ENCODE measurements around the gene CTRL.
"Not testable (repeated sequence)": the region's sequence is repeated elsewhere in the genome, so short reads cannot be mapped to it uniquely, and the experiment has no call there.

The CTRL gene

DNA sequence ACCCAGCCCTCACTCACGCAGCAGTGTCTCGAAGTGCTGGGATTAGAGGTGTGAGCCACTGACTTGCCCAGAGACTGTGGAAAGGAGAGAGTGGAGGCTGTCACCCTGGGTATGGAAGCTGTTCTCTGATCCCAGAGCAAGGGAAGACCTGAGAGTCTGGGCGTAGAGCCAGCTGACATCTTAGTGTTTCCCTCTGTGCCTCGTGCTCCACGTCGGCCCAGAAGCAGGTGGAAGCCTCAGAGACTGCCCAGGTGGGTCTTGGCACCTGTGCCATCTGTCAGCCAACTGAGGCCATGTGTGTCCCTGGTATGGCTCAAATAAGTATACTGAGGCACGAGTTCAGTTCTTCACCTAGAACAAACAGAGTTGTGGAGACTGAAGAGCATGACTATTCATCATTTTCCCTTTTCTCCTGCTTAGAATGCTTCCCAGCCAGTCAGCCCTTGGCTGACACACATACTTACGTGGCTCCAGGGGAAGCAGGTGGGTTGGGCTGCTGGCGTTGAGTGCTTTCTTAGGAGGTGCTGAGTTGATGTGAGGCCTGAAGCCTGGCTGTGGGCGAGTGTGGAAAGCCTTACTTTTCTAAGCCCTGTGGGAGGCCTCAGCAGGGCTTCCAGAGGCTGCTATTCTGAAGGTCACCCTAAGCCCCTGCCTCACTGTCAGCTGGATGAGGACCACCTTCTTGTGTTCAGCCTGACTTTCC lies 8.1 kb downstream of the CTRL start:
- DNase-seq (ENCODE audit: low read depth) = no peak

DNA sequence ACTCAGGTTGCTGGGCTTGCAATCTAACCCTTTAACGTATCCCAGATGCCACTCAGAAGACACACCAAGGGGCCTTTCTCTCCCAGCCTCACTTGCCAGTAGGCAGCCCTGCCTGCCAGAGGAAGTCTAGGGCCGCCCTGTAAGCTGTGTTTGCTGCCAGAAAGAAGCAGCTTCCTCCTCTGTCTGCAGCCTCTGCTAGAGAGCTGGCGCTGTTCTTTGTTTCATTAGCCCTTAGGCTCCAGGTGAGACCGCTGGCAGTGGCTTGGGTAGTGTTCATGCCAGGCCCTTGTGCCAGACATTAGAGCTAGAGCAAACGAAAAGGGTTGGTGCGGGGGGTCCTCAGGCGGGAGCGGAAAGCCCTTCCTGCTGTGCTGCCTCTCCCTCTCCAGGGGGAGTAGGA lies 8.9 kb downstream of the CTRL start:
- no peak for DNase-seq (ENCODE audit: low read depth)

DNA sequence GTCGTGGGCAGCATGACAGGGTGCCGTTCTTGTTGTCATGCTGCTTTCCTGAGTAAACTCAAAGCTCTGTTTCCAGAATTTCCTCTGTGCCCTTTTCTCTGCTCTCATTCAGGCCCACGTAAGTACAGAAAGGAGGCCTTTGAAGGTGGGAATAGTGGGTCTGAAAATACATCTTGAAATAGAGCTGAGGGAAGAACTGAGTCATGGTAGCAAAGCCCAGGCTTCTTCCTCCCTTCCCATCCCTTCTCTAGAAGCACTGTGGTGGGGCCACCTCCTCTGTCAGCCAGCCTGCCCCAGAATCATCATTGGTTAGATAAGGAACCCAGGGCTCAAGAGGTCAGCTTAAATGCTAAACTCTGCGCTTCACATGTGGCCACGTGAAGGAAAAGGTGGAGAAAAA lies 9.4 kb downstream of the CTRL start:
- DNase-seq (ENCODE audit: low read depth) = no peak

DNA sequence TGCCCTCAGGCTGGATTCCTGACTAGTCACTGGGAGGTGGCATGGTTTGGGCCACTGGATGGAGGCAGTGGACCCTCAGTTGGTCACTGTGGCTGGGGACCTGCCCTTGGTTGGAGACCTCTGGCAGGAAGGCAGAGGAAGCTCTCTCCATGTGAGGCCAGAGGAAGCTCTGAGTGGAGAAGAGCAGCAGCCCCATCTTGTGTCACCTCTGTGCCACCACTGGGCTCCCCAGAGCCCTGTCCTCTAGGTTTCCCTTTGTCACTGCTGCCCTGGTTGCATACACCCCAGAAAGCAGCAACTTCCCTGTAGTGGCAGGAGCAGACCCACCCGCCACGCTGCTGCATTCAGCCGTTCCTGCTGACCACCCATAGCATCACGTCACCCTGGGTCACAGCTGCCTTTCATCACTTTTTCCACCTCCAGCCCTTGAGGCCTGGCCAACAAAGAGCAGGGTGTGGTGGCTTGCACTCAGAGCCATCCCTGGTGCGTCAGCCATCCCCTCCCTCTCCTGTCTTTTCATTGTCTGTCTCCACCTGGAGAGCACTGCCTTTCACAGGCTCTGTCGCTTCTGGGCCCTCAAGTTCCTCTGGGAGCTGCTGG lies 11.9 kb downstream of the CTRL start:
- DNase-seq (ENCODE audit: low read depth) = no peak

DNA sequence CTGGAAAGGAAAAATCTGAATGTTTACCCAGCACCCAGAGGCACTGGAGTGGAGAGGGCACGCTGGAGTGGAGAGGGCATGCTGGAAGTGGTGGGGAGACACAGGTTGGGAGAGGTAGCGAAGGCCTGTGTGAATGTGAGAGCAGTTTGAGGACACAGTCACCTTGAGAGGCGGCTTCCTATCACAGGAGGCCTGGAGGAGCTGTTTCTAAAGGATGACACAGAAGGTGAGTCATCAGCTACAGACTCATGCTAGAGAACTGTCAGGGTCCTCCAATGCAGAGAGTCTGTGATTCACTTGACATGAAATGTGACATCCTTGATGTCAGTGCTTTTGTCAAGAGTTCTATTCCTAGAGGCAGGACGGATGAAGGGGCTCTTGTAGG lies 13.8 kb downstream of the CTRL start:
- DNase-seq (ENCODE audit: low read depth) = peak; percentile 34

DNA sequence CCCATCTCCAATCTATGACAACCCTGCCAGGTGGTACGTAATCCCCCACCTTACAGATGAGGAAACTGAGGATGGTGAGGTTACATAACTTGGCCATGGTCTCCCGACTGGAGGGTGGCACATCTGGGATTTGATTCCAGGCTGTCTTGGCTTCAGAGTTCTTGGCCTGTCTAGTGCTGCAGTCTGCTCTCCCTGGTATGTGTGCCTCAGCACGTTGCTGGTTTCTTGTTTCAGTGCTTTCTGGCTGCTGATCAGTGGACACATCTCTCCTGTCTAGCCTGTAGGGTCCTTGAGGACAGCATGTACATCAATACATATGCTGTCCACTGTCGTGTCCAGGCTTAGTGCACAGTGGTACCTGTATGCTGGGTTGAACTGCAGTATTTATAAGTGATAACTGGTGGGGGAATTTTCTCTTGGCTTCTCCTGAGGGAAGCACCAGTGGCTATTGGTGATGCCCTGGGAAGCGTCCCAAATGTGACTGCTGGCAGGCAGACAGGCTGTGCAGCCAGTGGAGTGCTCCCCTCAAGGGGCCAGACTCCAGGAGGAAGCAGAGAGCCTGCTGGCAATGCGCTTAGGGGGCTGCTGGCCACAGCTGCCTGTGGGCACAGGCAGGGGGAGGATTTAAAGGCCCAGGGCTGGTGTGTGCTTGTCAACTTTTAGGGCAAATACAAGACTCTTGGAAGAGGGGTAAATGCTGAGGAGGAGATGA lies 14.4 kb downstream of the CTRL start:
- DNase-seq (ENCODE audit: low read depth) = no peak

DNA sequence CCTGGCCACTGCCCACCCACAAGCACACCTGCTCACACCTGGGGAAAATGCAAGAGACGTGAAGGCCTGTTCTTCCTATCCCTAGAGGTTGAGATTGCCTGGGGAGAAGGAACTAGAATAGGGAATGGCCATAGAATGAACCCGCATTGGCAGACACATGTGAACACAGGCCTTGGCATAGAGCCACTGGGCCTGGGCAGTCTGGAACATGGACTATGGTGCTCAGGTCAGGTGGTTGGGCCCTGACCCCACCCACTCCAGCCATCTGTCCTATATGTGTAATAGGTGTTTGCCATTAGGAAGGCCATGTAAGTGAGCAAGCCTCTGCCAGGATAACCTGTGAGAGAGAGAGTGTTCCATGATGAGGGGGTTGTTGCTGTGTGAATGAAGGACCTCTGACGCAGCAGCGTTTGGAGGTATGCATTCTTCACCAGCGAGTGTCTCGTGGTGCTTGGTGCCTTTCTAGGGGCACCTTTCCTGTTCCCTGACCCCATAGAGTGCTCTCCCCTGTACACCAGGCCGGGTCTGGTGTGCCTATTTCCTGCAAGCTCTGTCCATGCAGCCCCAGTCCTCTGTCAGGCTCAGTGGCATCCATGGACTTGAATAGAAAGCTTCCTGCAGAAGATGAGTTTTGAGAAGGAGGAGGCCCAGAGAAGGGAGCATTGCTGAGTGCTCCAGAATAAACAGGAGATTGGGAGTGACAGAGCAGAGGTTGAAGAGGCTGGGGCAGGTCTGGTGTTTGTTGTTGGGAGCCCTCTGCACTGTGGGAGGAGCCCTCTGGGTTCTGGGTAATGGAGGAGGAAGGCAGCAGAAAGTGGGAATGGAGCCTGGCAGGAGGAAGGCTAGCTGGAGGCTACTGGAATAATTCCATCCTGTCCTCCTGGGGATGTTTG lies 15.6 kb downstream of the CTRL start:
- DNase-seq (ENCODE audit: low read depth) = no peak

DNA sequence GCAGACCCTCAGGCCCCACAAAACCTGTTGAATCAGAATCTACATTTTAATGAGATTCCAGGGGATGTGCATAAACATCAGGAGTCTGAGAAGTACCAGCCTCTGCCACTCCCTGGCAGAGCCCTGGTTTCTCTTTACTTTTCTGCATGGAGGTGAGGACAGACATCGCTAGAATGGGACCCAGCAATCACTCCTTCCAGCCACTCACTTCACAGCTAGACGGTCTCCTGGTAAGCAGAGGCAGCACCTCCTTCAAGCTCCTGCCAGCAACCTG lies 16.2 kb downstream of the CTRL start:
- not testable (repeated sequence) for DNase-seq (ENCODE audit: low read depth)

DNA sequence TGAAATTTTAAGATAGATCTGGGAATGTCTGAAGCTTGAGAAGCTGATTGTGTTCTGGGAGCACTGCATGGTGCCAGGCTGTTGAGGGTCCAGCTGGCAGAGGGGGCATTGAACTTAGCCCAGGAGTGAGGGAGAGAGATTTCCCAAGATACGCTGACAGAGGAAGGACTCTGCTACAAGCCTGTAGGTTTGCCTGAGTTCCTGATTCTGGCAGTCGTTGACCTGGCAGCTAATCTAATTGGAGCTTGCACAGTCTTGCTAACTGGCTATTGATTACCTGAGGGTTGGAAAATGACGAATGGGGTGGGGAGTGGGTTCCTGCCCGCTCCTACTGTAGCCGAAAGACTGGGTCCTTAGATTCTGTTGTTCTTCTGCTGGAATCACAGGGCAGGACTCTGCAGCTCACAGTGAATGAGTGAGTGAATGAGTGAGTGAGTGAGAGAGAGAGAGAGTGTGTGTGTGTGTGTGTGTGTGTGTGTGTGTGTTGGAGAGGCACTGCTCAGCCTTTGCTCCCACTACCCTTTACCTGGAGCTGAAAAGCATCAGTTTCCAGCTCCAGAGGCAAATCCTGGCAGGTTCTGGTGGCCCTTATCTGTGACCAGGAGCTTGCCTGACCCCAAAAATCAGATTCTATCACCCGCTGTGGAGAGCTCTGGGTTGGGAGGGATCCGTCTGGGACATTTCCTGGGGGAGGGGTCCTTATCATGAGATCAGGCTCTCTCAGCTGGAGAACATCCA lies 16.7 kb downstream of the CTRL start:
- no peak for DNase-seq (ENCODE audit: low read depth)

DNA sequence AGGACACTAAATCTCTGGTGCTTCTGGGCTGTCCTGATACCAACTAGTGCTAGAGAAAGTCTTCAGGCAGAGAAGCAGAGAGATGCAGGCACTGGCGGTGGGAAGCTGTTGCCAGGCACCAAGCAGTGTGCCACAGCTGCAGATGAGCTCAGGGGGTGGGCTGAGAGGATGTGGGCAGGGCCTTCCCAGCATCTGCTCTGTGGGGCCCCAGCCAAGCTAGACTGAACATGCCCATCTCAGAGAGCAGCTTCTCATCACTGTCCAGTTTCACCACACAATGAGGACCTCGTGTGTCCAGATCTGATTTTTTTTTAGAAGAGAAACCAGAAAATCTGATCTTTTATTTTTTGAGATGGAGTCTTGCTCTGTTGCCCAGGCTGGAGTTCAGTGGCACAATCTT lies 21.5 kb downstream of the CTRL start:
- no peak for DNase-seq (ENCODE audit: low read depth)

DNA sequence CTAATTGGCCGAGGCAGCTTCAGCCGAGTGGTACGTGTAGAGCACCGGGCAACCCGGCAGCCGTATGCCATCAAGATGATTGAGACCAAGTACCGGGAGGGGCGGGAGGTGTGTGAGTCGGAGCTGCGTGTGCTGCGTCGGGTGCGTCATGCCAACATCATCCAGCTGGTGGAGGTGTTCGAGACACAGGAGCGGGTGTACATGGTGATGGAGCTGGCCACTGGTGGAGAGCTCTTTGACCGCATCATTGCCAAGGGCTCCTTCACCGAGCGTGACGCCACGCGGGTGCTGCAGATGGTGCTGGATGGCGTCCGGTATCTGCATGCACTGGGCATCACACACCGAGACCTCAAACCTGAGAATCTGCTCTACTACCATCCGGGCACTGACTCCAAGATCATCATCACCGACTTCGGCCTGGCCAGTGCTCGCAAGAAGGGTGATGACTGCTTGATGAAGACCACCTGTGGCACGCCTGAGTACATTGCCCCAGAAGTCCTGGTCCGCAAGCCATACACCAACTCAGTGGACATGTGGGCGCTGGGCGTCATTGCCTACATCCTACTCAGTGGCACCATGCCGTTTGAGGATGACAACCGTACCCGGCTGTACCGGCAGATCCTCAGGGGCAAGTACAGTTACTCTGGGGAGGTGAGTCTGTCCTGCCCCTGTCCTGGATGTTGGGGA lies 22.5 kb downstream of the CTRL start:
- no peak for DNase-seq (ENCODE audit: low read depth)

DNA sequence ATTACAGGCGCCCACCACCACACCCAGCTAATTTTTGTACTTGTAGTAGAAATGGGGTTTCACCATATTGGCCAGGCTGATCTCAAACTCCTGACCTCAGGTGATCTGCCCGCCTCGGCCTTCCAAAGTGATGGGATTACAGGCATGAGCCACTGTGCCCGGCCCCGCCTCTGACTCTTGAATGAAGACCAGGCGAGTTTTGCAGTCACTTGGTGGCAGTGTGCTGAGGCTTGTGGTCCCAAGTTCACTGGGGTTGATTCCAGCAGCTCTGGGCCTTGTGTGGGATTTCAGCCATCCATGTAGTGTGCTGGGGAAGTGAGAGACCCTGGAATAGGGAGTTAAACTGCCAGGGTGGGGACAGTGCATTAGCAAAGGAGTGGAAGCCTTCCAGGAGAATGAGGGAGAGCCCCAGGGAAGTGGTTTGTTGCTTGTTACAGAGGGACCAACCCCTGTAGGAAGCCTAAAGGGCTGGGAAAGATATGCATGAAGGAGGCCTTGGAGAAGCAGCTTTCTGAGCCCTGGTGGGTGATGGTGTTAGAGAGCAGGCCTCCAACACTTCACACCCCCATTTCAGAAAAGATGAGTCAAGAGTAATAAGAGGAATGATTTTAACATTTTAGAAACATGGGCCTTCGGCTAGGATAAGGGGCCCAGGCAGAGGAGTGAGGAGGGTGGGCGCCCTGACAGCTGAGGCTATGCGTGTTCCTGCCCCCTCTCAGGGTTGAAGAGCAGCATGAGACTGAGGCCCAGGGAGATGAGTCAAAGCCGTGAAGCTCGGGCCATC lies 24.1 kb downstream of the CTRL start:
- DNase-seq (ENCODE audit: low read depth) = no peak

DNA sequence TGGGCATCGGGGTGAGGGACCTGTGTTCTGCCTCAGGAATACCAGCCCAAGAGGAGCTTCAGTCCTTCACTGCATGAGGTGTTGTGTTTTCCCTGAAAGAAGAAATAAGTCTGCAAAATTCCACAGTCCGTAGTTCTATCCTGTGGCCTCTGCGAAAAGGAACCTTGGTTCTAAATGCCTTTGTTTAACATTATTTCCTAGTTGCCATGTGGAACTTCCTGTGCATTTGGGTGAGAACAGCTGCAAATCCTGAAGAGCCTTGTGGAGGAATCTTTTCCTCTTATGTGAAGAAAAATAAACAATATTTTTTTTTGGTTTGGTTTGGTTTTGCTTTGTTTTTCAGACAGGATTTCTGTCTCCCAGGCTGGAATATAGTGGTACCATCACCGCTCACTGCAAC lies 28.8 kb downstream of the CTRL start:
- DNase-seq (ENCODE audit: low read depth) = no peak

DNA sequence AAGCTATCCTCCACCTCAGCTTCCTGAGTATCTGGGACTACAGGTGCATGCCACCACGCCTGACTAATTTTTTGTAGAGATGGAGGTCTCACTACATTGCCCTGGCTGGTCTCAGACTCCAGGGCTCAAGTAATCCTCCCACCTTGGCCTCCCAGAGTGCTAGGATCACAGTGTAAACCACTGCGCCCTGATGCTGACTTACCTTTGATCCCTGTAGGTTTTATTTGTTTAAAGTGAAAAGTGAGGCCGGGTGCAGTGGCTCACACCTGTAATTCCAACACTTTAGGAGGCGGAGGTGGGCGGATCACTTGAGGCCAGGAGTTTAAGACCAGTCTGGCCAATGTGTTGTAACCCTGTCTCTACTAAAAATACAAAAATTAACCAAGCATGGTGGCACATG lies 29.9 kb downstream of the CTRL start:
- no peak for DNase-seq (ENCODE audit: low read depth)

DNA sequence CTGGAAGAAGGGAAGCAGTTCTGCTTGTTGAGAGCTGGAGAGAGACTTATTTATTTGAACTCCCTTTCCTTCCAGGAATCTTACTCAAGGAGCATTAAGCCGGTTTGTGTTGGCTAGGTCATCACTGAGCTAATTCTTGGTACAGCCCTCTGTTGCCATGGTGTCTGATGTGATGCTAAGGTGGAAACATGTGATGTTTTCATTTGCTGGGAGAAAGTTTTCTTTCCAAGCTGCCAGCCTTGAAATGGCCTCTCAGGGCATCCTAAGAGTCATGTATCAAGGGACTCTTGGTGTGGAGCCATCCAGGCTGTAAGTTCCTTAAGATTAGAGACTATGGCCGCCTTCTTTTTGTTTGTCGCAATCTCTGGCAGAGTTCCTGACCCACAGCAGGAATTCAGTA lies 34.4 kb downstream of the CTRL start:
- no peak for DNase-seq (ENCODE audit: low read depth)

DNA sequence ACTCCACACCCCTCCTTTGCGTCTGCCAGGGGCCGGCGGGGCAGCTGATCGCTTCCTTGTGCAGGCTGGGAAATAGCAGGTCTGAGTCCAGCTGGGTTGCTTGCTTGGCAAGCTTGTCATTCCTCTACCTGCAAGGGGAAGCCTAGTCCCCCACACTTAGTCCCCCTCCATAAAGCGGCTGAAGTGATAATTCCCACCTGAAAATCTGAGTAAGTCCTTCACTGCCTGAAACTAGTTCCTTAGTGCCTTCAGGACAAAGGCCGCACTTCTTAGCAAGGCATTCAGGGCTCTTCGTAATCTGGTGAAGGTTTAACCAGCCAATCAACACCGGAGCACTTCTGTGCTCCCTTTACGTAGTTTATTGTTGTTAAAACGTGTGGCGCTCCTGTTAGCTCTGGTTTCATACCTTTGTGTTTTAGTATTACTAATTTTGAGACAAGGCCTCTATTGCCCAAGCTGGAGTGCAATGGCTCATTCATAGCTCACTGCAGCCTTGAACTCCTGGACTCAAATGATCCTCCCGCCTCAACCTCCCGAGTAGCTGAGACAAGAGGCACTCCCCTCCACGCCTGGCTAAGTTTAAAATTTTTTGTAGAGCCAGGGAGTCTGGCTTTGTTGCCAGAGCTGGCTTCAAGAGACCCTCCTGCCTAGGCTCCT lies 37.8 kb downstream of the CTRL start:
- no peak for DNase-seq (ENCODE audit: low read depth)

DNA sequence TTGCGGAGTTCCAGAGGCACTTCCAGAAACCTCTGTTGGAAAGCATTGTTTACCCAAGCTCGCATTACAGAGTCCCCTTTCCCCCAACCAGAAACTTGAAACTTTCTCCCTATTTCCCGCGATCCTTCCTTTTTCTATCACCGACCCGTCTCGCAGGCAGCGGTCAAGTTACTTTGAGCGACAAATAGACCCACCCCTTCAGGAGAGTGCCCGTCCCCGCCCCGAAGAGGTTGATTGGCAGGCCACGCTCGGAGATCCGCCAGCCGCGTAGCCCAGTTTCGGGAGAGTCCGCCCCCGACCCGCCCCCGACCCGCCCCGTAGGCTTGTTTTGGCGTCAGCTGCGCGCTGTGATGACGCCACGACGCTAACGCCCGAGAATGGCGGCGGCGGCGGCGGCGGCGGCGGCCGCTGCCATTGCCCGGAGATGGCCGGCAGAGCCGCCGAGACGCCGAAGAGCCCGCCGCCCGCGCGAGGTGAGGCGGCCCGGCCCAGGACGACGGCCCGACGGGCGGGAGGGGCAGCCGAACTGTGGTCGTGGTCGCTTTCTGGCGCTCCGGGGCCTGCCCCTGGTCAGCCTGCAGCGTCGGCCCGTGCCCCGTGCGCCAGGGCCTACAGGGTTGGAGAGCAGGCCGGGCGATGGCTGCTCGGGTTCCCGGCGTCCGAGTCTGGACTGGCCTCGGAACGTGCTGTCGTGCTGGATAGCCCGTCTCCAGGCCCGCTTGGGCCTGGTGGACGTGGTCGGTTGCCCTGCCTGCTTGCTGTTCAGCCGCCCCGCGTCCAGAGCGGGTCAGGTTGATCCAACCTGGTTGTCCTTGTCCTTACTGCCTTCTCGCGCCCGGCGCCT lies 38.5 kb downstream of the CTRL start, which contains the start of gene PSKH1:
PSKH1 (plus strand) TSS at position 356 of the 844 bp plus-strand sequence. CDS start 15,496 bp downstream, outside the sequence.
- peak; percentile 93 for DNase-seq (ENCODE audit: low read depth)

DNA sequence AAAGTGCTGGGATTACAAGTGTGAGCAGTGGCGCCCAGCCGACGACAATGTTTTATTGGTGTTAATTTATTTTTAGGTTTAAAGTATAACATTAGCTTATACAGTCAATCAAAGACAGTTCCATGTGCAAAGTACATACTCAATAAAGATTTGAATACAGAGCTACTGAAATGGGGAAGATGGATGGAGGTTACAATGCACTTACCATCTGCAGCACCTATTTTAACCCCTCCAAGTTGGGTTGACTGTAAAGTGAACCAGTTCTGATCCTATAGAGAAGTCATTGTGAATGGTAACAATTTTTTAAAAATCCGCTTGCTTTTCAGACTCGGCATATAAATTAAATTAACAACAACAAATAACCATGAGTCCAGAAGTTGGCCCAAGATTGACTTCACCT lies 39.3 kb downstream of the CTRL start:
- DNase-seq (ENCODE audit: low read depth) = no peak

DNA sequence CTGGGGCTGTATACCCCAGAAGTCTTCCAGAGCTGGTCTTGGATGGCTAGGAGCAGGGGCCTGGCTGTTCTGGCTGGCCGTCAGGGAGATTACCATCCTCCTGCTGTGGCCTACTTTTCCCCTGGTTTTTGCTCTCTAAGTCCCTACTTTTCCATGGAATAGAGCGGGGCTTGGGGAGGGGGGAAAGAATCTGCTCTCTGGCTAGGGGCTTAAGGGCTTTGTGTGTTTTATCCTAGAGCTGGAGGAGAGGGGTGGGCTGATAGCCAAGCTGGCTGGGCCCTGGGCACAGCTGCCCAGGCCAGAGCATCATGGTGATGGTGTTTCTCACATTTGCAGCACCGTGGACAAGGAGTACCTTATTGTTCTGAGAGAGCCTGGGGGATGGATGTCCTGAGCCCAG lies 43.3 kb downstream of the CTRL start:
- DNase-seq (ENCODE audit: low read depth) = no peak
